NCI-H1105 treated with DMSO at 0.1 percent for 48 hours (cell line): Measurements from ENCODE around the gene SRGAP3.

Experiments used
- DNase-seq: peaks from one replicate; lab custom pipeline; 2025; lab: John Stamatoyannopoulos, UW

Gene SRGAP3

DNA sequence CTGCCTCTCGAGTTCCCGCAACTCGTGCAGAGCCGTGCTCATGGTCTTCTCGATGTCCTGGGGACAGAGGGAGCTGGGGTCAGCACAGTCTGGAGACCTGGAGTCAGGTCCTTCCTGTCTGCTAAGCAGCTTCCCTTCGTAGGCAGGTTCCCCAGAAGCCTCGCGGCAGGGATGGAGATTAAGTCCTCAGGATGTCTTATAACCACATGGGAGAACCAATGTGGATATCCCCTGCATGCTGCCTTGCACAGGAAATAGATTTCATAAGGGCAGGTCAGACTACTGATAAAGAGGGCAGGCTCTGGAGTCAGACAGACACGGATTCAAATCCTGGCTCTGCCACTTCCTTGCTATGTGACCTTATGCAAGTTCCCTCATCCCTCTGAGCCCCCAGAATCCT, 263.6 kb downstream of the SRGAP3 start:
- no peak for DNase-seq

DNA sequence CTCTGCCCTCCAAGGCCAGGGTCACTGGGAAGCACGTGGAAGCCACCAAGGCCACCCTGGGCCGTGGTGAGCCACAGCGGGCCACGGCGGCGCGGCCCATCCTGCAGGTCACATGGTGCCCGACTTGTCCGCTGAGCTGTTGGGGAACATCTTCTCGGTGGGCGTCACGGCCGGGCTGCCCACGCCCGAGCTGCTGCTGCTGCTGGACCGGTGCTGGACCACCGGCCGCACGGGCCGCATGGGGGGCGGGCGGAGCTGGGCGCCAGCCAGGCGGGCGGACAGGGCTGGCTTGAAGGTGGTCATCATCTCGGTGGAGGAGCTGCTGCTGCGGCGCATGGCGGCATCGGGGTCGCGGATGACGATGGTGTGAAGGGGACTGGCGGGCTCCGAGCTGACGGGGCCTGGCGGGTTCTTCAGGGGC, 264.0 kb downstream of the SRGAP3 start:
- DNase-seq = no peak

DNA sequence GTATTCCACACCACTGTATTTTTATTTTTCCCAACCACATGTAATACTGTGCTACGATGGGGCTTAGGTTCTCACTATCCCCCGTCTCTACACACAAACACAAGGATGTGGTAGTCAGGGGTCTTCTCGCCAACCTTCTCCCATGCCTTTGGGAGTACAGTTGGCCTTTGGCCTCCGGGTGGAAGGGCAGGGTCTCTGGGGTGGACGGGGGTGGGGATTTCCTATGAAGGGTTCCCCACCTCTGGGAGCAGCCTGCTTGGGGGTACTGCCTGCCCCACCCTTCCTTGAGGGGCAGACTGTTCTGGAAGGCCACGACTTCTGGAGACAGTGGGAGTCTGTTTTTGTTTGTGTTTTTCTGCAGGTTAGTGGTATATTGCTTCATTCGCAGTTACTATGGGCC, 264.9 kb downstream of the SRGAP3 start:
- DNase-seq = no peak

DNA sequence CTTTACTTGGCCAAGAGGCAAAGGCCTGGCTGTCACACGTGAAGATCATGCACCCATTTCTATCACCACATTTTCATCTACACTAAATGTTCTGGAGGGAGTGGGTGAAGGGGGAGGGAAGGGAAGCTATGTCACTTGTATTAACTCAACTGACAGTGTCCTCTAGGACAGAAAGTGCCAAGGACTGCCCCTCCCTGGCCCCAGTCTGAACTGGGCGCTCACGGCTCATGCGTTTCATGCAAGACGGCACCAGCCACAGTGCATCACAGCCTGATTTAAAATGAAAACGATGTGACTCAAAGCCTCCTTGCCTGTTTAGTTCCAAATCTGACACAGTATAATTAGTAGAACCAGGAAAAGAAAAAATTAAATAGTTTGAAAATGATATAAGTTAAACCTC, 265.4 kb downstream of the SRGAP3 start:
- no peak for DNase-seq

DNA sequence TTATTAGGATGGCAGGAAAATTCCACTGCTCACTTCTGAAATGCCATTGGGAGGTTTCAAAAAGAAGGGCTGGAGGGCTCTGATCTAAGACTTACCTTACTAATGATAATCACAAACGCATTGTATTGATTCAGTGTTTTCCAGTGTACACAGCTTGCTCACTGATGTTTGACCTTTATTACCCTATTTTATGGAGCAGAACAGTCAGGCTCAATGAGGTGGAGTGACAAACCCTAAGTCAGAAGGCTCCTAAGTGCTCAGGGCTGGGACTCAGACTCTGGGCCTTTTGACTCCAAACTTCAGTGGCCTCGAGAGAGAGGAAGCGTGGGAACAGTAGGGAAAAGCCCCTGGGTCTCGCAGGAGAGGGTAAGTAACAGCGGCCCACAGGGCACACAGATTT, 265.9 kb downstream of the SRGAP3 start:
- no peak for DNase-seq

DNA sequence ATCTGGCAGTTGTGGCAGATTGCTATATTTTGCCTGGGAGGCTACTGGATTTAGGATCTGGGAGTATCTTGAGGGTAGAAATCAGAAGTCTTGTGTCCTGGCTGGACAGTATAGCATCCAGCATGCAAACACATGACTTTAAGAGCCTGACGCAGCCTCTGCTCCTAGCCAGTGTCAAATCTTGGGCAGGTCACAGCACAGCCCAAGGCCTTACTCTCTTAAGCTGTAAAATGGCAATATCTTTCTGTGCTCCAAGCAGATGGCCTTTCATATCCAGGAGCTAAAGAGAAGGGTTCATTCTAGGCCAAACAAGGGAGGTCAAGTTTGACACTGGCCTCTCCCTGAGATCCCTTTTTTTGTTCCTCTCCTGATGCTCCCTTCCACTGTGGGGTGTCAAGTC, 266.4 kb downstream of the SRGAP3 start:
- DNase-seq = no peak

DNA sequence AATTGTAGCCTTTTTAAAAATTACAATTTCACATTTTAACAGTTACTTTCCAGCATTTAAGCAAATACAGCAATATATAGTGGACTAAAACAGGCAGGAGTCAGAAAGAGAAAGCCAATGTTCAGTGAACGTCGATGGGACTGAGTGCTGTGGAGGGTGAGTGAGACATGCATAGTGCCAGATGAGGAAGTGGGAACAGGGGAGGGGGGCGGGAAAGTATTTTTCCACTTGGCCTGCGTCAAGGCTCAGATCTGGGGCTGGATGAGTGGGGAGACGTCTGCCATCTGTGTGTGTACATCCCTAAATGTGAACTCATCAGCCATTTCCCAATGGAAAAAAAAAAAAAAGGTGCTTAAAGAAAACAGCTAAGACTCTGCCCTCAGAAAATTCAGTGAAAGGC, 266.9 kb downstream of the SRGAP3 start:
- no peak for DNase-seq

DNA sequence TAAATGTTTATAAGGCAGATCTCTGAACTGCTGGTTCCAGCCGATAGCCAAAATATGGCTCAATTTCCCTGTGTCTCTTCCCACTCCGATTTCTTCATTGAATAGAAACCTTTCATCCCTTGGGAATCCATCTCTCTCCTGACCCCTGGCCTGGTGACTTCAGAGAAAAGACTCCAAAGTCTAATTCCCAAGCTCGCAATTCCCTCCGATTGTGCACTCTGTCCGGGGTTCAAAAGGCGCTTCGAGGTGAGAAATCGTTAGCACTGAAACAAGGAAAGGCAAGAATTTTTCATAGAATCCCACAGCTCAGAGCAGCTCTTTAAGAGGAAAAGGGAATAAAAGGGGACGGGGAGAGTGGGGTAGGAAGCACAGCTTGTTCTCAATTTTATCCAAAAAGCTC, 267.7 kb downstream of the SRGAP3 start:
- DNase-seq = no peak

DNA sequence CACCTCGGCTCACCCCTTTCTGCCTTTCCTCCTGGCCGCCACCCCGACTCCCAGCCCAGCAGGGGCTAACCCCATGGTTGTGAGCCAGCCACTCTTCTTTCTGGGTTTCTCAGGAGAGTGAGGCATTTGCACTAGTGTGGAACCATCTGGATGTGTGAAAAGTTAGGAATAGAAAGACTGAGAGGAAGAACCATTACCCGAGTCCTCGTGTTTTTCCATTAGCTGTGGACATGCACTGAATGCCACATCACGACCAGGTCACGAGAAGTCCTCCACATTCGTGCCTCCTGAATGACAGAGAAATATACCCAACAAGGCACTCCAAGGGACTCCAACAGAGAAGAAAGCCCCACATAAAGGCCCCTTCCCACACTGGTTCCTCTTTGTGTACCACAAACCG, 268.1 kb downstream of the SRGAP3 start:
- no peak for DNase-seq

DNA sequence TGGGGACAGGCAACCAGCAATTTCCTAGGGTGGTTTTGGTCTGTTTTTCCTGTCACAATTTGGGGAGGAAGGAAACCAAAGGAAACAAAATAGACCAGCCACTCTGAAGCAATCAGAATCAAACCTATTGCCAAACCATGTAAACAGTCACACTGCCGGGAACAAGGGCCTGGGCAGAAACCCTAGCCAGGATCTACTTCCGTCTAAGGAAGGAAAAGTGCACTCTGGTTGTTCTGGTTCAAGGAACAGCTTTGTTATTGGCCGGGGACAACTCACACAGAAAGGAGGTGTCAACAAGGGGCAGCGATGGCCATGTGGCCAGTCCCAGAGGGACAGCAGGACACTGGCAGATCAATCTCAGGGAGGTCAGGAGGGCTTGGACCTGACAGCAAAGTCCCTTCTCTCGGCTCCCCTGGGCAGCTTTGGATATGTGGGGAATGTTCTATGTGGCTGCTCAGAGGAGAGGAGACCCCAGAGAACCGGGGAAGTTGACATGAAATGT, 268.6 kb downstream of the SRGAP3 start:
- no peak for DNase-seq

DNA sequence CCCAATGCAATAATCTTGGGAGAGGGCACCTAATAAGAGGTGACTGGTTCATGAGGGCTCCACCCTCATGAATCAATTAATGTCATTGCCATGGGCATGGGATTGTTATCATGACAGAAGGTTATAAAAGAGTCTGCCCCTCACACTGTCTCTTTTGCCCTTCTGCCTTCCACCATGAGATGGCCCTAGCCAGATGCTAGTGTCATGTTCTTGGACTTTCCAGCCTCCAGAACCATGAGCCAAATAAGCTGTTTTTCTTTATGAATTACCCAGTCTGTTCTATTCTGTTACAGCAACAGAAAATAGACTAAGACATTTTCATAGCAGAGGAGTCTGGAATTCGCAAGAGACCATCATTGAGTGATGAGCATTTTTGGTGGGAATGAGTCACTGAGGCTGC, 270.2 kb downstream of the SRGAP3 start:
- no peak for DNase-seq

DNA sequence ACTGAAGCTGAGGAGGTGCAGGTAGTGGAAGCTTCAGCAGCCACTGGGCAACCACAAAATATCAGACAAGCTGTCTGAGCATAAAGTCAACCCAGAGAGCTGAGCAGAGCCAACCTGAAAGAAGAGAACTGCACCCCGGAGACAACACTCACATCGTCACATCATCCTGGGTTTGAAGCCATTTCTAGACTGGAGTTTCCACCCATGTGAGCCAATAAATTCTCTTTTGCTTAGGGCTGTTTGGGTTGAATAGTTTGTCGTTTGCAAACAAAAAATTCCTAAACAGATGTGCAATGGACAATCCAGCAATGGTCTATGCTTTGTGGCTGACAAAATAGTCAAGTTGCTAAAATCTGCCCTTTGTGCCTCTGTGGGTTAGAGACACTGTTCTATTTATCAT, 270.9 kb downstream of the SRGAP3 start:
- no peak for DNase-seq

DNA sequence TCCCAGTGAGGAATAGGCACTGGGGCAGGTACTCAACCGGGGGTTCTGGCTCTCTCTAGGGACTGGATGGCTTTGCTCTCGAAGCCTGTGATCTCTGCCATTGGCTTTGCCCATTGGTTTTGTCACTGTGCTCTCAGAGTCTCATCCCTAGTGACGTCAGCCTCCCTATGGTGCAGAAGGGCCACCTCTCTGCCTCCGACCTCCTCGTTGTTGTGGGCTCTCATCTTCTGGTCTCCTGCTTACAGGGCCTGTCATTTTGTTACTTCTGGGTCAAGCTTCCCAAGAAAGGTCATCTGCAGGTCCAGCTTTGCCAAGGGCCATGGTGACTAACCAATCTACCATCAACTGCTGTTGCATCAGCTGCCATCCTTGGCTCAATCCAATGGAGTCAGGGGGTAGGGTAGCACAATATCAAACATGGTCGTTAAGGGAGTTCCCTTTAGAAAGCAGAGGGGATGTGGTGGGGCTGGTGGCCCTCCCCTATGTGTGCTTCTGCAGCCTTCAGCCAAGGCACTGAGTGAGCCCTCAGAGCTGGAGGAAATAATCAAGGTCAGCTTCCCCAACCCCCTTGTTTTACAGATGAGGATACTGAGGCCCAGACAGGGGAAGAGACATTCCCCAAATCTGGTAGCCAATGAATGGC, 272.8 kb downstream of the SRGAP3 start:
- DNase-seq = no peak

DNA sequence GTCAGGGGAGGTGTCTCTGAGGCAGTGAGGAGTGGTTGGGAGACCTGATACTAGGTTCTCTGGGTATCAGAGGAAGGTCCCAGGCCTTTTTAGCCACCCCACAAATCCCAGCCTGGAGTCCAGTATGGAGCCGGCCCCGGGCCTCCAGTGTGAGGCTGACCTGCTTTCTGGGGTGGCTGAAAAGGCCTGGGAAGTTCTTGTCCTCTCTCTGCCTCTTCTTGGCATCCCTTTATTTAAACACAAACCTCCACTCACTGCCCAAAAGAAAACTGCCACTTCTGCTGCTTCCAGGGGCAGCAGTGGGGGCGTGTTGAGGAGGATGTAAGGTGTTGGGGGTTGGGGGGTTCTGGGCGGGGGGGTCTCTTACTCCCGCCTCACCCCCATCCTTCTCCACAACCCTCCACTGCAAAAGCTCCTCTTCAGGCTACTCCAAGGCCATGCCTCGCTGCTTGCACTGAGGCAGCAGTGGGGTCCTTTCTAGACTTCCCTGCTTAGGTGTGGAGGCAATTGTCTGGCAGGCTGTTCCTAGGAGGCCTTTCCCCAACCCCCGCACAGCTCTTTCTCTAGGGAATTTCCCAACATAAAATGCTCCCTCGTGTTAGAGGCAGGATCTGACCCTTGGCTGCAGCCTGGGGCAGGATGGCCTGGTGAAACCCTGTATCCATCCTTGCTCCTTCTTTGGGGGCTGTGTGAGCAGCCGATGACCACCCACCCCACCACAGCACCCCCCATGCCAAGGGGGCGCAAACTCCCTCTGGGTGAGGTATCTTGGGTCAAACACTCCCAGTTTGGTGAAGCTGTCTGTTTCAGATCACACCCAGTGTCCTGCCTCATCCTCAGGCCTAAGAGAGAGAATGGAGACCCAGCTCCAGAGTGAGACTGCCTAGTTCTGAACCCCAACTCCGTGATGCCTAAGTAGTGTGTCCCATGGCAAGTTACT, 274.1 kb downstream of the SRGAP3 start:
- DNase-seq = no peak

DNA sequence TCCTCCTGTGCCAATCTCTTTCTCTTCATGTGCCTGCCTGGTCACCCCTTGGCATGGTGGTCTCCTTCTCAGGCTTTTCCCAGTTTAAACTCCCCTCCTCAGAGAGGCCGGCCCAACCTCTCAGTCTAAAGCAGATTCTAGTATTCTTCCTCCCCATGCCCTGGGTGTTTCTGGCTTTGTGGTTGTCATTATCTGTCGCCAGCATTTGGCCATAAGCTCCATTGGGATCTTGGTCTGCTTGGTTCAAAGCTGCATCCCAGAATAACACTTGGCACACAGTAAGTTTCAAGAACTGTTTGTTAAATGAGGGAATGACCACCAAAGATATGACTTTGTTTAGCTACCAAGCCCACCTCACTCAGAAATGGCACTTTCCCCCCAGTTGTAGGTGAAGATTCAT, 275.0 kb downstream of the SRGAP3 start:
- DNase-seq = no peak

DNA sequence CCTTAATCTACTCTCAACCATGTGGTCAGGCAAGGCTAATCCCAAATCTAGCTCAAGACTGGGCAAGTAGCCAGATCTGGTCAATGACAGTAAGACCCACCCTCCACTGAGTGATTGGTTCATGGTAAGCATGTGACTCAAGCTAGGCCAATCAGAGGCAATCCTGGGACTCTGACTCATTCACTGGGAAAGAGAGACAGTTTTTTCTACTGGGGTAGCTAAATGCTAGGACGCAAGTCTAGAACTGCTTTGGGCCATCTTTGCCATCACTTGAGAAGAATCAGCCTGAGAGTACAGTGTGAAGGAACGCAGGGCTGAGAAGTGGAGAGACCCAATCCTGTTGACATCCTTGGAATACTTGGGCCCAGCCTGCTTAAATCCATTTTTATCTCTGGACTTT, 276.8 kb downstream of the SRGAP3 start:
- no peak for DNase-seq

DNA sequence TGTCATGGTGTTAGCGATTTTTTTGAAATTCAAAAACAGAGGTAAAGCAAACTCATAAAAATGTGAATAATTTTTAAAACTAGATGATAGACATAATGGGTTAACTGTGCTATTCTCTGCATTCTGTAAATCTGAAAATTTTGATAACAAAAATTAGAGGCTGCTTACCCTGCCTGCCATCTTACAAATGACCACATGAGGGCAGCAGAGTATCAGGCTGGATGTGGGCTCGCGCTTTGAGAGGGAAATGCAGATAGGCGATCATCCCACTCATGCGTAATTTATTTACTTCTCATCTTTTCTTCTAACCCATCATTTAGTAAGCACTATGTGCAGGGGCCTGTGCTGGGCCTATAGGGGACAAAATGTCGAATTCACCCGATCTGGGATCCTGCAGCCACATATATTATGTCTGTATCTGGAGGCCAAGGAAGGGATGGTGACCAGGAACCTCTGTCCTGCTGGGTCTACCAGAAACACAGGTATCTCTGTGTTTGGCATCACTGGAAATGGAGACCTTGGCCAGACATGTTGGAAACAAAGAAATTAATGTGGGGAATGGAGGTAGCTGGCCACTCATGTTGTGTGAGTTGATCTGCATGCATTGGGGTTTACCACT, 278.4 kb downstream of the SRGAP3 start:
- DNase-seq = peak; percentile 48

DNA sequence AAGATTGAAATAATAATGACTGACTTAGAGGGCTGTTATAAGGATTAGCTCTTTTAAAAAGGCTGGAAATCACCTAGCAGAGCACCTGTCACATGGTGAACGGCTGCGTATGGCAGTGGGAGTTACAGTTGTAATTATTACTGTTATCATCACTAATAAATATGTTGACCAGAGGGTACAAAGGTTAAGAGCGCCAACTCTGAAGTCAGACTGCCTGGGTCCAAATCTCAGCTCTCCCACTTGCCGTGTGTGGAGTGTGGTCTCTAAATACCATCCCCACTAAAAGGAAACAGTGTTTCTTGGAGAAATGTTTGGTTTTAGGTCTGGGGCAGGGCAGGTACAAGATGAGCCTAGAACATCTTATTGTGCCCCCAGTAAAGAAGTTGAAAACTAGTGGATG, 280.2 kb downstream of the SRGAP3 start:
- DNase-seq = no peak

DNA sequence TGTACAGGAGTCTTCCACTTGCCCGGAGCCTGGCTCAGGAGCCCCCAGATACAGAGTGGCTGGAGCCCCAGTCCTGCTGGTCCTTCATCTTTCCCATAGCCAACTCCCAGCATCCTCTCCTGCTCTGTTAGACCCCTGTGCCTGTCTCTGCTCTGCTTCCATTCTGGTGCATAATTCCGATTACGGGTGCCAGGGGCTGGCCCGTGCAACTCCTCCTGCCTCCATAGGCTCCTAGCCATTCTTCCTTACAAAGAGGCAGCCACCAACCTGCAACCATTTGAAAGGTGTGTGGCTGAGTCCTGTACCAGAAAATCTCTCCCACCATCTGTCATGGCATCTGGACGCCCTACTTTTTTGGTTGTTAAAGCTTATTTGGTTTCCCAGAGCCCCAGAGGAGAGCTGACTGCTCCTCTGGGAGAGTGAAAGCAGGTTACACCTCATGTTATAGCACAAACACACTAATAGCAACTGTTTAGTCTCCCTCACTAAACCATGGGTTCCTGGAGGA, 281.0 kb downstream of the SRGAP3 start:
- no peak for DNase-seq

DNA sequence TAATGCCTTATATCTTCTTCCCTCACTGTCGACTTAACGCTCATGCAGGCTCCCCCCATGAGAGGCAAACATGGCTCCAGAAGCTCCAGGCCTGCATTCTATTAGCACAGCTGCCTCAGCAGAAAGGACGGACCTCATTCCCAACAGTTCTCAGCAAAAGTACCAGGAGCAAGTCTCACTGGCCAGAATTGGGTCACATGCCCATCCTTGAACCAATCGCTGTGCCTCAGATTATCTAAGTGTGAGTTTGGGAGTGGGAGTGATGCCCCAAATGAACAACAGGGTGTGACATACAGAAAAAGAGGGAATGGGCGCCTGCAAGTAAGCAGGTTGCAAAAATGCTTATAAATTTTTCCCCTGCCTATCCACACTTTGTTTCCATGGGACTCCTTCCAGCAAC, 281.9 kb downstream of the SRGAP3 start:
- no peak for DNase-seq

DNA sequence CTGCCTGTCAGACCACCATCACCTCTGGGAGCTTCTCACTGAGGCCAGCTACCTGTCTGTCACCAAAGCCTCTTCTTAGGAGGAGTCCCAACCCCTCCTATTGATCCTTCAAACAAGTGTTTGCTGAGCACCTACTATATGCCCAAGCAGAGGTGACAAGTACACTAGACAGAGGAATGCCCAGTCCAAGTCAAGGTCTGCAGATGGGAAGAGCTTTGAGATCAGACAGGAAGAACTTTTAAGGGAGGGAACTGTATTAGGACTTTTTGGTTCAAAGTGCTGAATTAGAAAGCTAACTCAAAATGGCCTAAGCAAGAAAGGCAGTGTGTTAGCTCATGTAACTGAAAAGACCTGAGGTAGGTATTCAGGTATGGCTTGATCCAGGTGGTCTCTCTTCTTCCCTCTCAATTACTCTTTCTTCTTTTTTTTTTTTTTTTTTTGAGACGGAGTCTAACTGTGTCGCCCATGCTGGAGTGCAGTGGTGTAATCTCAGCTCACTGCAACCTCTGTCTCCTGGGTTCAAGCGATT, 282.6 kb downstream of the SRGAP3 start:
- no peak for DNase-seq

DNA sequence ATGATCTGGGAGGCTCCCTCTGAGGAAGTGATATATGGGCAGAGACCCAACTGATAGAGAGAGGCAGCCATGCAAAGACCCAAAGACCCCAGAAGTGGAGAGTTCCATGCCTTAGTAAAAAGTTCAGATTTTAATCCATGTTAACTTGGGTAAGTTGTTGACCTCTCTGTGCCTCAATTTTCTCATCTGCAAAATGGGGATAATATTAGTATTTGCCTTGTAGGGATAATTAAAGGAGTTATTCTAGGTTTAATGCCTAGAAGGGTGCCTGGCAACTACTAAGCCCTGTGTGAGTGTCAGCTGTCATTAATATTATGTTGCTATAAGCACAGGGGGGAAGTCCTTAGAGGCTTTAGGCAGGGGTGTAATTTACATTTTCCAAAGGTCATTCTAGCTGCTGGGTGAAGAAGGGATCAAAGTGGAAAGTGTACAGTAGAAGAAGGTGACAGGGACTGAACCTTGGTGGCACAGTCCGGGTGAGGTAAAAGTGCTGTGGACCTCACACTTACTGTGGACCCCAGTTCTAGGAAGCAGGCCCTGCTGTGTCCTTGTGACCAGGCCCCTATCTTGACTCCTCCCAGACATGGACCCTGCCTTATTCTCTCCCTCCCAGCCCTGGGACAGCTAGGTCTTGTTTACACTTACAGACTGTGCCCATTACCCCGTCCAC, 283.2 kb downstream of the SRGAP3 start:
- DNase-seq = no peak
